SK-N-SH treated with all-trans-retinoic acid at 6 μM for 48 hours (cell line): ENCODE data around the gene TGFA.

Experiments
- ARNTL ChIP-seq: fragments of 450-650 bp; formaldehyde crosslinking; IDR thresholded peaks from 2 replicates; pipeline ENCODE4 v1.5.0; 2020; ENCODE audit warnings: low read depth, mild to moderate bottlenecking, moderate library complexity, borderline replicate concordance
- BACH2 ChIP-seq: fragments of 250-450 bp; sonication (Bioruptor Pico); IDR thresholded peaks from 2 replicates; pipeline ENCODE4 v1.9.0; 2021; ENCODE audit warnings: mild to moderate bottlenecking, borderline replicate concordance
- GLIS3 ChIP-seq: fragments of 250-450 bp; sonication (Bioruptor Pico); IDR thresholded peaks from 2 replicates; pipeline ENCODE4 v1.5.0; 2020; ENCODE audit warnings: mild to moderate bottlenecking, moderate library complexity
- RARB ChIP-seq: fragments of 250-450 bp; sonication (Bioruptor Pico); IDR thresholded peaks from 2 replicates; pipeline ENCODE4 v1.8.0; 2021; ENCODE audit warnings: mild to moderate bottlenecking, moderate library complexity
- TOX ChIP-seq: fragments of 250-450 bp; sonication (Bioruptor Pico); IDR thresholded peaks from 2 replicates; pipeline ENCODE4 v1.8.0; 2021; ENCODE audit warnings: mild to moderate bottlenecking, moderate library complexity, borderline replicate concordance
- ZFP3 ChIP-seq: fragments of 250-450 bp; sonication (Bioruptor Pico); IDR thresholded peaks from 2 replicates; pipeline ENCODE4 v1.5.0; 2020; ENCODE audit warnings: mild to moderate bottlenecking, moderate library complexity
- ZFP30 ChIP-seq: fragments of 450-650 bp; formaldehyde crosslinking; IDR thresholded peaks from 2 replicates; pipeline ENCODE4 v1.5.0; 2022; ENCODE audit warnings: mild to moderate bottlenecking, moderate library complexity
- ZNF70 ChIP-seq: fragments of 450-650 bp; formaldehyde crosslinking; IDR thresholded peaks from 2 replicates; pipeline ENCODE4 v1.5.0; 2020; ENCODE audit warnings: mild to moderate bottlenecking, moderate library complexity
- ZNF8 ChIP-seq: fragments of 450-650 bp; formaldehyde crosslinking; IDR thresholded peaks from 2 replicates; pipeline ENCODE4 v1.5.0; 2020; ENCODE audit warnings: mild to moderate bottlenecking, moderate library complexity
- TF ChIP-seq, protein P1 (sequence below): fragments of 250-450 bp; sonication (Bioruptor Pico); IDR thresholded peaks from 2 replicates; pipeline ENCODE4 v1.5.0; 2020; ENCODE audit warnings: mild to moderate bottlenecking, moderate library complexity

- TF ChIP-seq RARB (no peak), ARNTL (CRISPR knock-in tag) (no peak), ZNF8 (CRISPR knock-in tag) (no peak), GLIS3 (CRISPR knock-in tag) (no peak), BACH2 (no peak), TOX (CRISPR knock-in tag) (no peak), ZFP30 (CRISPR knock-in tag) (no peak), ZFP3 (CRISPR knock-in tag) (no peak), ZNF70 (CRISPR knock-in tag) (no peak)
- TF ChIP-seq, protein P1, sequence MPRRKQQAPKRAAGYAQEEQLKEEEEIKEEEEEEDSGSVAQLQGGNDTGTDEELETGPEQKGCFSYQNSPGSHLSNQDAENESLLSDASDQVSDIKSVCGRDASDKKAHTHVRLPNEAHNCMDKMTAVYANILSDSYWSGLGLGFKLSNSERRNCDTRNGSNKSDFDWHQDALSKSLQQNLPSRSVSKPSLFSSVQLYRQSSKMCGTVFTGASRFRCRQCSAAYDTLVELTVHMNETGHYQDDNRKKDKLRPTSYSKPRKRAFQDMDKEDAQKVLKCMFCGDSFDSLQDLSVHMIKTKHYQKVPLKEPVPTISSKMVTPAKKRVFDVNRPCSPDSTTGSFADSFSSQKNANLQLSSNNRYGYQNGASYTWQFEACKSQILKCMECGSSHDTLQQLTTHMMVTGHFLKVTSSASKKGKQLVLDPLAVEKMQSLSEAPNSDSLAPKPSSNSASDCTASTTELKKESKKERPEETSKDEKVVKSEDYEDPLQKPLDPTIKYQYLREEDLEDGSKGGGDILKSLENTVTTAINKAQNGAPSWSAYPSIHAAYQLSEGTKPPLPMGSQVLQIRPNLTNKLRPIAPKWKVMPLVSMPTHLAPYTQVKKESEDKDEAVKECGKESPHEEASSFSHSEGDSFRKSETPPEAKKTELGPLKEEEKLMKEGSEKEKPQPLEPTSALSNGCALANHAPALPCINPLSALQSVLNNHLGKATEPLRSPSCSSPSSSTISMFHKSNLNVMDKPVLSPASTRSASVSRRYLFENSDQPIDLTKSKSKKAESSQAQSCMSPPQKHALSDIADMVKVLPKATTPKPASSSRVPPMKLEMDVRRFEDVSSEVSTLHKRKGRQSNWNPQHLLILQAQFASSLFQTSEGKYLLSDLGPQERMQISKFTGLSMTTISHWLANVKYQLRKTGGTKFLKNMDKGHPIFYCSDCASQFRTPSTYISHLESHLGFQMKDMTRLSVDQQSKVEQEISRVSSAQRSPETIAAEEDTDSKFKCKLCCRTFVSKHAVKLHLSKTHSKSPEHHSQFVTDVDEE: no peak
Measured at GRCh38 chr2:70475266-70475665, 78.4 kb downstream of the TGFA start.
